ENCODE results near the gene RASL10B.

Gene RASL10B

DNA sequence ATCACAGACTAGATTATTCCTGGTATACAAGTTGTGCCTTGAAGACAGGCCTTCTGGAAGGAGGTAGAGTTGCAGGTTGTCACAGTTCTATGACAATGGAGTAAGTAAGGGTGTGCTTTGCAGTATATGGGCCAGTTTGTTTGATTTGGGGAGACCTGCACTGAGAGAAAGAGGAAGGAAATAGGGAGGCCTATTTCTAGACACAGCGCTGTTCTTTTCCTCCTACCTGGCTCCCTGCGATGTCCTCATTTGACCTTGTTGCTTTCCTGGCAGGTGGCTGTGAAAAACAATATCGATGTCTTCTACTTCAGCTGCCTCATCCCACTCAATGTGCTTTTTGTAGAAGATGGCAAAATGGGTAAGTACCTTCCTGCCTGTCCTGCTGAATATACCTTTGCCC lies 22.5 kb upstream of the RASL10B start:
- no peak overlapping the region for H3K4me3 ChIP-seq (ENCODE audit: low read depth, low read length)

DNA sequence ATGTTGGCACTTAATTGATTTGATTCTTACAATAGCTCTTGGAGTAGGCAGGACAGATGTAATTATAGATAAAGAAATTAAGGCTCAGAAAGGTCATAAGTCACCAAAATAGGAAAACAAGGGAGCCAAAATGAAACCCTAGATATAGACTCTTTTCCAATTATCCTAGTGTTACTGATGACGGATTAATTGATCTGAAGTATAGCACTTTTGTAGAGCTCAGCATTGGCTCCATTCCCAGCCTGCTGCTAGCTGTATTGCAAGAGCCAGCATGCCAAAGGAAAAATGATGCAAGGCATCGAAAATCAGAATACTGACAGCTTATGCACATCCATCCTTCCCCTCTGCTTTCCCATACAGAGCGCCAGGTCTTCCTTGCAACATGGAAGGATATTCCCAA lies 21.6 kb upstream of the RASL10B start:
- no peak overlapping the region for H3K4me3 ChIP-seq (ENCODE audit: low read depth, low read length)
- no peak for TF ChIP-seq CTCF (IDR thresholded peaks at IDR 0.05; ENCODE audit: low read depth, low read length)

More for the DNA sequence above, 22.5 kb upstream of the RASL10B start:
- no peak for TF ChIP-seq CTCF (IDR thresholded peaks at IDR 0.05; ENCODE audit: low read depth, low read length)

DNA sequence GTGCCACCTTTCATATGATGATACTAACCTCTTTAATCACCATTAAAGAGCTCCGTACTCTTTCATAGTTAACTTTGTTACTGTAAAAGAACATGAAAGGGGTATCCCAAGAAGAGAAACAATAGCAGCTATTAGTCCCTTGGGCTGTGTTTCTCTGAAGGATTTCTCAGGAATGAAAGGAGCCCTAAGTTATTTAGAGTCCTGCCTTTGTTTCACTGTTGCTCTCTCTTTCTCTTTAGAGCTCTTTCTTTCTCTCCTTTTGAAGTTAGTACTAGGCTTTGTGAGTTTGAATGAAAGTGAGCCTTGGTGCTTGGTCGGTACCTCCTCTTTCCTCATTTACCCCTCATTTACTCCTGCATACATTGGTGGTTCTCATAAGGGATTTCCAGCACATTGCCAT lies 20.5 kb upstream of the RASL10B start:
- TF ChIP-seq CTCF (IDR thresholded peaks at IDR 0.05; ENCODE audit: low read depth, low read length): no peak
- H3K4me3 ChIP-seq (ENCODE audit: low read depth, low read length): no peak overlapping the region

GRCh38 chr17:35713069-35713728 lies 18.2 kb upstream of the RASL10B start:
- H3K4me3 ChIP-seq (ENCODE audit: low read depth, low read length): no peak overlapping the region
- TF ChIP-seq CTCF (IDR thresholded peaks at IDR 0.05; ENCODE audit: low read depth, low read length): no peak

- TF ChIP-seq CTCF (IDR thresholded peaks at IDR 0.05; ENCODE audit: low read depth, low read length): no peak
- no peak overlapping the region for H3K4me3 ChIP-seq (ENCODE audit: low read depth, low read length)
Observed at GRCh38 chr17:35714988-35715387, 16.5 kb upstream of the RASL10B start.

GRCh38 chr17:35715416-35715815 lies 16.0 kb upstream of the RASL10B start:
- TF ChIP-seq CTCF (IDR thresholded peaks at IDR 0.05; ENCODE audit: low read depth, low read length): no peak
- H3K4me3 ChIP-seq (ENCODE audit: low read depth, low read length): no peak overlapping the region

GRCh38 chr17:35716173-35716572 lies 15.3 kb upstream of the RASL10B start:
- TF ChIP-seq CTCF (IDR thresholded peaks at IDR 0.05; ENCODE audit: low read depth, low read length): no peak
- H3K4me3 ChIP-seq (ENCODE audit: low read depth, low read length): no peak overlapping the region

Measured in WI38 (cell line).